ENCODE results near the gene ZGPAT. TPM values are rescaled to one million over a fixed set of nuclear protein-coding genes. Genes with fewer than 3 reads are reported as not detected.

The ZGPAT gene
- total RNA-seq, 6 experiments from 2014 or later: 18.7 to 68.9 (median 31.9) TPM

GRCh38 chr20:63759377-63759901 is 51.6 kb downstream of the ZGPAT start:
- Histone ChIP-seq H3K27me3 (no peaks in the 10 kb centered on the region), H3K4me3 (no peak overlapping the region), H3K36me3 (no peaks in the 10 kb centered on the region), H3K9me3 (no peaks in the 10 kb centered on the region), H3K27ac (no peak overlapping the region), H3K4me1 (no peaks in the 10 kb centered on the region)
- ATAC-seq: no peak
- 83% methylated on average over 7 of the region's 7 CpGs for WGBS (ENCODE audit: insufficient coverage, low coverage, low lambda C conversion rate, missing lambda C conversion rate)
- DNase-seq: no peak
- TF ChIP-seq POLR2A (IDR thresholded peaks at IDR 0.05) (no peak), CTCF (IDR thresholded peaks at IDR 0.05) (no peak)
- intact Hi-C loops (cut with DNase I): no loop called here

- H3K36me3 ChIP-seq: no peaks in the 10 kb centered on the region
- H3K4me1 ChIP-seq: no peaks in the 10 kb centered on the region
- TF ChIP-seq POLR2A (IDR thresholded peaks at IDR 0.05): no peak
- TF ChIP-seq CTCF (IDR thresholded peaks at IDR 0.05): no peak
- intact Hi-C loops (cut with DNase I): no loop called here
- ATAC-seq (peak in 3 of 4 donors; percentile 23 to 45 (median 42)), DNase-seq (no peak)
- H3K27me3 ChIP-seq: no peaks in the 10 kb centered on the region
- WGBS (ENCODE audit: insufficient coverage, low coverage, low lambda C conversion rate, missing lambda C conversion rate): 46% methylated on average over 16 of the region's 16 CpGs
- H3K9me3 ChIP-seq: no peaks in the 10 kb centered on the region
- H3K27ac ChIP-seq: no peak overlapping the region
- no peak overlapping the region for H3K4me3 ChIP-seq
Observed at GRCh38 chr20:63765082-63765873, 57.4 kb downstream of the ZGPAT start.

GRCh38 chr20:63765902-63766301 is 58.1 kb downstream of the ZGPAT start:
- 100% methylated on average over 4 of the region's 7 CpGs for WGBS (ENCODE audit: insufficient coverage, low coverage, low lambda C conversion rate, missing lambda C conversion rate)
- intact Hi-C loops (cut with DNase I): no loop called here
- Histone ChIP-seq H3K4me3 (no peak overlapping the region), H3K27ac (no peak overlapping the region), H3K9me3 (no peaks in the 10 kb centered on the region), H3K4me1 (no peaks in the 10 kb centered on the region), H3K27me3 (no peaks in the 10 kb centered on the region), H3K36me3 (no peaks in the 10 kb centered on the region)
- no peak for TF ChIP-seq POLR2A (IDR thresholded peaks at IDR 0.05)
- no peak for TF ChIP-seq CTCF (IDR thresholded peaks at IDR 0.05)
- ATAC-seq (no peak), DNase-seq (no peak)

GRCh38 chr20:63766695-63767426 is 59.0 kb downstream of the ZGPAT start:
- Histone ChIP-seq H3K4me1 (no peaks in the 10 kb centered on the region), H3K27ac (no peak overlapping the region), H3K36me3 (no peaks in the 10 kb centered on the region), H3K27me3 (no peaks in the 10 kb centered on the region), H3K4me3 (no peak overlapping the region), H3K9me3 (no peaks in the 10 kb centered on the region)
- 87% methylated on average over 3 of the region's 38 CpGs for WGBS (ENCODE audit: insufficient coverage, low coverage, low lambda C conversion rate, missing lambda C conversion rate)
- ATAC-seq: no peak
- TF ChIP-seq CTCF (IDR thresholded peaks at IDR 0.05) (no peak), POLR2A (IDR thresholded peaks at IDR 0.05) (no peak)
- intact Hi-C loops (cut with DNase I): no loop called here
- no peak for DNase-seq

Data from right lobe of liver (tissue), 6 donors.